Upper lobe of left lung (tissue), 4 donors: ENCODE results near the gene CXCR1.

ENCODE experiments used
- CTCF ChIP-seq, 6 experiments: fragments of 450-650 bp in 4 of 6; fragments of 200-600 bp in 2 of 6; sonication (generic) in 2 of 6; IDR thresholded peaks; one replicate each; pipeline ENCODE4 v1.5.1; 2016 to 2019; ENCODE audit warnings: antibody characterized with exemption in 6 of 6
- EP300 ChIP-seq, 4 donors: sonication (generic); formaldehyde crosslinking; IDR thresholded peaks; one replicate each; pipeline ENCODE4 v1.5.1; 2017; ENCODE audit warnings: antibody characterized with exemption in 4 of 4, control low read depth in 2 of 4
- POLR2A ChIP-seq, 4 donors: fragments of 450-650 bp; IDR thresholded peaks; one replicate each; pipeline ENCODE4 v1.5.1; 2016 to 2017; ENCODE audit warnings: antibody characterized with exemption in 4 of 4, mild to moderate bottlenecking in 2 of 4
- POLR2AphosphoS5 ChIP-seq, 2 donors: sonication (generic); formaldehyde crosslinking; IDR thresholded peaks; one replicate each; pipeline ENCODE4 v1.5.1; 2017; ENCODE audit warnings: antibody characterized with exemption in 2 of 2

DNA sequence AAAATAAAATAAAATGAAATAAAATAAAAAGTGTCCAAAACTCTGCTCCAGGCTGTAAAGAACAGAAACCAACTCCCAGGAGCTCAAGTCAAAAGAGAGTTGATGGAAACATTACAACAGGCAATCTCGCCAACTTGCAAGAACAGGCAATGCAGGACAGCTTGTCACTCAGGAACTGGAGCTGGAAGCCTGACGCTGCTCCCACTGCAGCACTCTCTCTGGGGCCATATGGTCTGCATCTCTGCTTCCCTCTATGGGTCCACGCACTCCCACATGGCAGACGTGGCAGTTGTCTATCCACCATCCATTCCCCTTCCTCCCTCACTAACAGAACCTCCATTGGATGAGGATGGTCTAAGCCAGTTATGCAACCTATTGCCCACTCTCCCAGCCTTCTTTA, 26.9 kb upstream of the CXCR1 start:
- no peak for TF ChIP-seq CTCF (IDR thresholded peaks at IDR 0.05)
- TF ChIP-seq POLR2AphosphoS5 (IDR thresholded peaks at IDR 0.05) = no peak
- no peak for TF ChIP-seq POLR2A (IDR thresholded peaks at IDR 0.05)
- TF ChIP-seq EP300 (IDR thresholded peaks at IDR 0.05) = no peak
